K562 (cell line): Measurements from ENCODE around the gene UBE3D. TPM values are rescaled to one million over a fixed set of nuclear protein-coding genes. Genes with fewer than 3 reads are reported as not detected.
A peak's percentile ranks its signal among the peaks of the same experiment; 100 is the strongest.

Source experiments
- ATF1 ChIP-seq, 2 experiments: fragments of 450-650 bp in 1 of 2; IDR thresholded peaks; 2 replicates each; pipeline ENCODE4 v1.6.1; 2016; ENCODE audit warnings: missing compliant biosample characterization in 1 of 2, missing genetic modification characterization in 1 of 2
- ETS2 ChIP-seq: IDR thresholded peaks from 2 replicates; pipeline ENCODE4 v1.6.1; 2016; ENCODE audit warnings: borderline replicate concordance, missing genetic modification characterization, mild to moderate bottlenecking, moderate library complexity, missing compliant biosample characterization; ENCODE audit not compliant: poor library complexity, severe bottlenecking
- HDAC3 ChIP-seq: fragments of 450-650 bp; IDR thresholded peaks from 2 replicates; pipeline ENCODE4 v1.6.1; 2018; ENCODE audit warnings: borderline replicate concordance, mild to moderate bottlenecking, moderate library complexity; ENCODE audit not compliant: partially characterized antibody
- KLF16 ChIP-seq: IDR thresholded peaks from 2 replicates; pipeline ENCODE4 v1.6.1; 2016; ENCODE audit warnings: antibody characterized with exemption
- MTA3 ChIP-seq: fragments of 450-650 bp; formaldehyde crosslinking; IDR thresholded peaks from 2 replicates; pipeline ENCODE4 v1.6.1; 2017; ENCODE audit warnings: mild to moderate bottlenecking, borderline replicate concordance
- SIN3A ChIP-seq, 2 experiments: fragments of 150-350 bp in 1 of 2; IDR thresholded peaks; 2 replicates each; pipeline ENCODE4 v1.6.1; 2011 to 2016; ENCODE audit warnings: borderline replicate concordance in 2 of 2, low read depth in 2 of 2, low read length in 2 of 2, mild to moderate bottlenecking in 2 of 2, moderate library complexity in 2 of 2; ENCODE audit not compliant: control insufficient read depth in 1 of 2
- SNRNP70 ChIP-seq: fragments of 200-400 bp; formaldehyde crosslinking; optimal IDR thresholded peaks from 2 replicates; pipeline ENCODE3; 2017; ENCODE audit warnings: low read depth, low read length
- polyA plus RNA-seq, 8 experiments: library from polyadenylated mRNA; depleted of rRNA in 4 of 8; stranded (reverse) in 5 of 8; unstranded in 3 of 8; fragments of >200 nt; fragmentation: Nextera tagmentation in 2 of 8; fragmentation: Illumina TruSeq in 1 of 8; extraction: Ambion mirVana in 2 of 8; extraction: Trizol in 1 of 8; gene quantifications; 2 replicates each; pipeline versions ENCODE4 v1.2.1 to v1.2.3, GENCODE V29; 2011 to 2014; ENCODE audit warnings: inconsistent platforms in 1 of 8, missing spikeins in 1 of 8
- total RNA-seq, 7 experiments: library from RNA; depleted of rRNA in 6 of 7; stranded (reverse); fragments of >200 nt in 6 of 7; fragmentation: Illumina TruSeq in 2 of 7; extraction: Trizol in 2 of 7; gene quantifications; 2 replicates each; pipeline versions ENCODE4 v1.2.1 to v1.2.3, GENCODE V29; 2011 to 2021; ENCODE audit warnings: low replicate concordance in 1 of 7
- TF ChIP-seq, protein P1 (sequence below): fragments of 250-450 bp; sonication (Bioruptor Pico); IDR thresholded peaks from 2 replicates; pipeline ENCODE4 v1.6.1; 2021; ENCODE audit warnings: mild to moderate bottlenecking
- TF ChIP-seq, protein P2 (sequence below): fragments of 450-650 bp; IDR thresholded peaks from 2 replicates; pipeline ENCODE4 v1.6.1; 2018; ENCODE audit warnings: mild to moderate bottlenecking, low read depth; ENCODE audit not compliant: partially characterized antibody
- TF ChIP-seq, protein P3 (sequence below): fragments of 200-600 bp; sonication (generic); IDR thresholded peaks from one replicate; pipeline ENCODE4 v1.6.1; 2012; ENCODE audit warnings: mild to moderate bottlenecking, low read depth, low read length, inconsistent platforms
- TF ChIP-seq, protein P4 (sequence below), 2 experiments: IDR thresholded peaks; 2 replicates each; pipeline ENCODE4 v1.6.1; 2011; ENCODE audit warnings: borderline replicate concordance in 1 of 2, control low read depth in 1 of 2, low read depth in 1 of 2, low read length in 1 of 2, mild to moderate bottlenecking in 1 of 2, mixed read lengths in 1 of 2, moderate library complexity in 1 of 2; ENCODE audit not compliant: insufficient read depth in 1 of 2, insufficient read length in 1 of 2, poor library complexity in 1 of 2, severe bottlenecking in 1 of 2; ENCODE audit errors: extremely low read depth in 1 of 2

The UBE3D gene
- total and polyA plus RNA-seq, 9 of the 15 experiments (the other 6 are each of a cell fraction or from before 2014, with no cell fraction given), result 9.4 to 17.6 (median 11.9) TPM

DNA sequence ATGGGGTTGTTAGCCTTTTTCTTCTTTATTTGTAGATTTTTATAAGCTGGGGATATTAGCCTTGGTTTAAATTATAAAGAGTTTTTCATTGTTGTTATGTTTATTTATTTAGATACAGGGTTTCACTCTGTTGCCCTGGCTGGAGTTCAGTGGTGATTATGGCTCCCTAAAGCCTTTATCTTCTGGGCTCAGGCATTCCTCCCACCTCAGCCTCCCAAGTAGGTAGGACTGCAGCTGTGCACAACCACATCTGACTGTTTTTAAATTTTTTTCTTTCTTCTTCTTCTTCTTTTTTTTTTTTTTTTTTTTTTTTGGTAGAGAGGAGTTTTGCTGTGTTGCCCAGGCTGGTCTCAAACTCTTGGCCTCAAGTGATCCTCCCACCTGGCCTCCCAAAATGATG lies 80.9 kb downstream of the UBE3D start (continued):
- TF ChIP-seq ETS2 (tag) (no peak), KLF16 (peak; percentile 65; the same call in 1 of the 2 replicates), ATF1 (CRISPR knock-in tag; IDR thresholded peaks at IDR 0.05) (no peak), ATF1 (tag; IDR thresholded peaks at IDR 0.05) (no peak), SIN3A (IDR thresholded peaks at IDR 0.05; ENCODE audit: borderline replicate concordance in 2 of 2, control insufficient read depth in 1 of 2, low read depth in 2 of 2, low read length in 2 of 2) (no peak), SNRNP70 (no peak), HDAC3 (no peak), MTA3 (no peak)
- TF ChIP-seq, protein P1, sequence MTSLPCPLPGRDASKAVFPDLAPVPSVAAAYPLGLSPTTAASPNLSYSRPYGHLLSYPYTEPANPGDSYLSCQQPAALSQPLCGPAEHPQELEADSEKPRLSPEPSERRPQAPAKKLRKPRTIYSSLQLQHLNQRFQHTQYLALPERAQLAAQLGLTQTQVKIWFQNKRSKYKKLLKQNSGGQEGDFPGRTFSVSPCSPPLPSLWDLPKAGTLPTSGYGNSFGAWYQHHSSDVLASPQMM (CRISPR knock-in tag), result no peak
- TF ChIP-seq, protein P2, sequence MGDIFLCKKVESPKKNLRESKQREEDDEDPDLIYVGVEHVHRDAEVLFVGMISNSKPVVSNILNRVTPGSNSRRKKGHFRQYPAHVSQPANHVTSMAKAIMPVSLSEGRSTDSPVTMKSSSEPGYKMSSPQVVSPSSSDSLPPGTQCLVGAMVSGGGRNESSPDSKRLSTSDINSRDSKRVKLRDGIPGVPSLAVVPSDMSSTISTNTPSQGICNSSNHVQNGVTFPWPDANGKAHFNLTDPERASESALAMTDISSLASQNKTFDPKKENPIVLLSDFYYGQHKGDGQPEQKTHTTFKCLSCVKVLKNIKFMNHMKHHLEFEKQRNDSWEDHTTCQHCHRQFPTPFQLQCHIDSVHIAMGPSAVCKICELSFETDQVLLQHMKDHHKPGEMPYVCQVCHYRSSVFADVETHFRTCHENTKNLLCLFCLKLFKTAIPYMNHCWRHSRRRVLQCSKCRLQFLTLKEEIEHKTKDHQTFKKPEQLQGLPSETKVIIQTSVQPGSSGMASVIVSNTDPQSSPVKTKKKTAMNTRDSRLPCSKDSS, result no peak
- TF ChIP-seq, protein P3, sequence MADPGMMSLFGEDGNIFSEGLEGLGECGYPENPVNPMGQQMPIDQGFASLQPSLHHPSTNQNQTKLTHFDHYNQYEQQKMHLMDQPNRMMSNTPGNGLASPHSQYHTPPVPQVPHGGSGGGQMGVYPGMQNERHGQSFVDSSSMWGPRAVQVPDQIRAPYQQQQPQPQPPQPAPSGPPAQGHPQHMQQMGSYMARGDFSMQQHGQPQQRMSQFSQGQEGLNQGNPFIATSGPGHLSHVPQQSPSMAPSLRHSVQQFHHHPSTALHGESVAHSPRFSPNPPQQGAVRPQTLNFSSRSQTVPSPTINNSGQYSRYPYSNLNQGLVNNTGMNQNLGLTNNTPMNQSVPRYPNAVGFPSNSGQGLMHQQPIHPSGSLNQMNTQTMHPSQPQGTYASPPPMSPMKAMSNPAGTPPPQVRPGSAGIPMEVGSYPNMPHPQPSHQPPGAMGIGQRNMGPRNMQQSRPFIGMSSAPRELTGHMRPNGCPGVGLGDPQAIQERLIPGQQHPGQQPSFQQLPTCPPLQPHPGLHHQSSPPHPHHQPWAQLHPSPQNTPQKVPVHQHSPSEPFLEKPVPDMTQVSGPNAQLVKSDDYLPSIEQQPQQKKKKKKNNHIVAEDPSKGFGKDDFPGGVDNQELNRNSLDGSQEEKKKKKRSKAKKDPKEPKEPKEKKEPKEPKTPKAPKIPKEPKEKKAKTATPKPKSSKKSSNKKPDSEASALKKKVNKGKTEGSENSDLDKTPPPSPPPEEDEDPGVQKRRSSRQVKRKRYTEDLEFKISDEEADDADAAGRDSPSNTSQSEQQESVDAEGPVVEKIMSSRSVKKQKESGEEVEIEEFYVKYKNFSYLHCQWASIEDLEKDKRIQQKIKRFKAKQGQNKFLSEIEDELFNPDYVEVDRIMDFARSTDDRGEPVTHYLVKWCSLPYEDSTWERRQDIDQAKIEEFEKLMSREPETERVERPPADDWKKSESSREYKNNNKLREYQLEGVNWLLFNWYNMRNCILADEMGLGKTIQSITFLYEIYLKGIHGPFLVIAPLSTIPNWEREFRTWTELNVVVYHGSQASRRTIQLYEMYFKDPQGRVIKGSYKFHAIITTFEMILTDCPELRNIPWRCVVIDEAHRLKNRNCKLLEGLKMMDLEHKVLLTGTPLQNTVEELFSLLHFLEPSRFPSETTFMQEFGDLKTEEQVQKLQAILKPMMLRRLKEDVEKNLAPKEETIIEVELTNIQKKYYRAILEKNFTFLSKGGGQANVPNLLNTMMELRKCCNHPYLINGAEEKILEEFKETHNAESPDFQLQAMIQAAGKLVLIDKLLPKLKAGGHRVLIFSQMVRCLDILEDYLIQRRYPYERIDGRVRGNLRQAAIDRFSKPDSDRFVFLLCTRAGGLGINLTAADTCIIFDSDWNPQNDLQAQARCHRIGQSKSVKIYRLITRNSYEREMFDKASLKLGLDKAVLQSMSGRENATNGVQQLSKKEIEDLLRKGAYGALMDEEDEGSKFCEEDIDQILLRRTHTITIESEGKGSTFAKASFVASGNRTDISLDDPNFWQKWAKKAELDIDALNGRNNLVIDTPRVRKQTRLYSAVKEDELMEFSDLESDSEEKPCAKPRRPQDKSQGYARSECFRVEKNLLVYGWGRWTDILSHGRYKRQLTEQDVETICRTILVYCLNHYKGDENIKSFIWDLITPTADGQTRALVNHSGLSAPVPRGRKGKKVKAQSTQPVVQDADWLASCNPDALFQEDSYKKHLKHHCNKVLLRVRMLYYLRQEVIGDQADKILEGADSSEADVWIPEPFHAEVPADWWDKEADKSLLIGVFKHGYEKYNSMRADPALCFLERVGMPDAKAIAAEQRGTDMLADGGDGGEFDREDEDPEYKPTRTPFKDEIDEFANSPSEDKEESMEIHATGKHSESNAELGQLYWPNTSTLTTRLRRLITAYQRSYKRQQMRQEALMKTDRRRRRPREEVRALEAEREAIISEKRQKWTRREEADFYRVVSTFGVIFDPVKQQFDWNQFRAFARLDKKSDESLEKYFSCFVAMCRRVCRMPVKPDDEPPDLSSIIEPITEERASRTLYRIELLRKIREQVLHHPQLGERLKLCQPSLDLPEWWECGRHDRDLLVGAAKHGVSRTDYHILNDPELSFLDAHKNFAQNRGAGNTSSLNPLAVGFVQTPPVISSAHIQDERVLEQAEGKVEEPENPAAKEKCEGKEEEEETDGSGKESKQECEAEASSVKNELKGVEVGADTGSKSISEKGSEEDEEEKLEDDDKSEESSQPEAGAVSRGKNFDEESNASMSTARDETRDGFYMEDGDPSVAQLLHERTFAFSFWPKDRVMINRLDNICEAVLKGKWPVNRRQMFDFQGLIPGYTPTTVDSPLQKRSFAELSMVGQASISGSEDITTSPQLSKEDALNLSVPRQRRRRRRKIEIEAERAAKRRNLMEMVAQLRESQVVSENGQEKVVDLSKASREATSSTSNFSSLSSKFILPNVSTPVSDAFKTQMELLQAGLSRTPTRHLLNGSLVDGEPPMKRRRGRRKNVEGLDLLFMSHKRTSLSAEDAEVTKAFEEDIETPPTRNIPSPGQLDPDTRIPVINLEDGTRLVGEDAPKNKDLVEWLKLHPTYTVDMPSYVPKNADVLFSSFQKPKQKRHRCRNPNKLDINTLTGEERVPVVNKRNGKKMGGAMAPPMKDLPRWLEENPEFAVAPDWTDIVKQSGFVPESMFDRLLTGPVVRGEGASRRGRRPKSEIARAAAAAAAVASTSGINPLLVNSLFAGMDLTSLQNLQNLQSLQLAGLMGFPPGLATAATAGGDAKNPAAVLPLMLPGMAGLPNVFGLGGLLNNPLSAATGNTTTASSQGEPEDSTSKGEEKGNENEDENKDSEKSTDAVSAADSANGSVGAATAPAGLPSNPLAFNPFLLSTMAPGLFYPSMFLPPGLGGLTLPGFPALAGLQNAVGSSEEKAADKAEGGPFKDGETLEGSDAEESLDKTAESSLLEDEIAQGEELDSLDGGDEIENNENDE, result no peak
- TF ChIP-seq, protein P4, sequence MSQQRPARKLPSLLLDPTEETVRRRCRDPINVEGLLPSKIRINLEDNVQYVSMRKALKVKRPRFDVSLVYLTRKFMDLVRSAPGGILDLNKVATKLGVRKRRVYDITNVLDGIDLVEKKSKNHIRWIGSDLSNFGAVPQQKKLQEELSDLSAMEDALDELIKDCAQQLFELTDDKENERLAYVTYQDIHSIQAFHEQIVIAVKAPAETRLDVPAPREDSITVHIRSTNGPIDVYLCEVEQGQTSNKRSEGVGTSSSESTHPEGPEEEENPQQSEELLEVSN (IDR thresholded peaks at IDR 0.05; ENCODE audit: borderline replicate concordance in 1 of 2, extremely low read depth in 1 of 2, insufficient read depth in 1 of 2, insufficient read length in 1 of 2, low read depth in 1 of 2, low read length in 1 of 2, poor library complexity in 1 of 2, severe bottlenecking in 1 of 2), result no peak
